GM12878 (cell line): Measurements from ENCODE around the gene ARHGAP26.

ENCODE experiments used
- CHD2 ChIP-seq: IDR thresholded peaks from 2 replicates; pipeline ENCODE4 v1.6.1; 2011; ENCODE audit warnings: low read depth, low read length, improper control_type of control experiment, borderline replicate concordance
- CTCF ChIP-seq, 3 experiments: IDR thresholded peaks in 2 of 3; conservative IDR thresholded peaks in 1 of 3; 2 replicates each; pipeline ENCODE4 v1.5.1; 2011; ENCODE audit warnings: low read depth in 3 of 3, low read length in 3 of 3, mild to moderate bottlenecking in 3 of 3, control low read depth in 2 of 3, moderate library complexity in 2 of 3, inconsistent platforms in 1 of 3, mixed read lengths in 1 of 3; ENCODE audit not compliant: control insufficient read depth in 2 of 3, insufficient read depth in 1 of 3; ENCODE audit errors: extremely low read depth in 1 of 3
- SP1 ChIP-seq: IDR thresholded peaks from one replicate; pipeline ENCODE4 v1.6.1; 2011; ENCODE audit warnings: low read depth, low read length
- TCF12 ChIP-seq: IDR thresholded peaks from 2 replicates; pipeline ENCODE4 v1.6.1; 2011; ENCODE audit warnings: low read depth, mild to moderate bottlenecking, low read length
- USF2 ChIP-seq: IDR thresholded peaks from 2 replicates; pipeline ENCODE4 v1.6.1; 2011; ENCODE audit warnings: low read depth, low read length, improper control_type of control experiment, borderline replicate concordance
- ZNF274 ChIP-seq: IDR thresholded peaks from one replicate; pipeline ENCODE4 v1.8.0; 2011; ENCODE audit not compliant: insufficient read length, insufficient read depth
- ZSCAN29 ChIP-seq: fragments of 450-650 bp; IDR thresholded peaks from 2 replicates; pipeline ENCODE4 v1.6.1; 2017; ENCODE audit warnings: mild to moderate bottlenecking, moderate library complexity

GRCh38 chr5:143086546-143086907 is 316.4 kb downstream of the ARHGAP26 start:
- no peak for TF ChIP-seq CTCF (IDR thresholded peaks at IDR 0.05 in 2 of 3, conservative IDR thresholded peaks at IDR 0.05 in 1 of 3; ENCODE audit: control insufficient read depth in 2 of 3, extremely low read depth in 1 of 3, insufficient read depth in 1 of 3, low read depth in 3 of 3, low read length in 3 of 3)
- no peak for TF ChIP-seq TCF12
- no peak for TF ChIP-seq ZSCAN29
- no peak for TF ChIP-seq ZNF274
- no peak for TF ChIP-seq SP1
- TF ChIP-seq CHD2: no peak
- TF ChIP-seq USF2: no peak
